GM19467 (cell line): ENCODE measurements around the gene TBC1D16.

Experiments
- ATAC-seq: cut with Tn5 transposase; IDR thresholded peaks from one replicate; pipeline ENCODE4 v1.9.1; 2021; ENCODE audit warnings: mild to moderate bottlenecking, moderate library complexity; ENCODE audit not compliant: unreplicated experiment

Gene TBC1D16

GRCh38 chr17:80025796-80026195 lies 9.9 kb downstream of the TBC1D16 start:
- no peak for ATAC-seq

GRCh38 chr17:80025140-80025539 lies 10.5 kb downstream of the TBC1D16 start:
- ATAC-seq: no peak

- ATAC-seq: no peak
These were observed 11.3 kb downstream of the TBC1D16 start for GRCh38 chr17:80024206-80024972.

GRCh38 chr17:80023481-80024205 lies 12.0 kb downstream of the TBC1D16 start:
- ATAC-seq: no peak

DNA sequence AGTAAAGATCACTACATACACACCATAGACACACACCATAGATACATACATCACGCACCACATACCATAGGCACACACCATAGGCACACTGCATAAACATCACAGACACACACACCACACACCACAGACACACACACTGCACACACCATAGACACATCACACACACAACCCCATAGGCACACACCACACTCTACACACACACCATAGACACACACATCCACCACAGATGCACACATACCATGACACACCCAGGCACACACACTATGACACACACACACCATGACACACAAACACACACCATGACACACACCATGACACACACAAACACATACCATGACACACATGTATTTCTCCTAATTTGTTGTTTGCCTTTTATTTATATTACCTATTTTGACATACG lies 14.1 kb downstream of the TBC1D16 start:
- no peak for ATAC-seq

DNA sequence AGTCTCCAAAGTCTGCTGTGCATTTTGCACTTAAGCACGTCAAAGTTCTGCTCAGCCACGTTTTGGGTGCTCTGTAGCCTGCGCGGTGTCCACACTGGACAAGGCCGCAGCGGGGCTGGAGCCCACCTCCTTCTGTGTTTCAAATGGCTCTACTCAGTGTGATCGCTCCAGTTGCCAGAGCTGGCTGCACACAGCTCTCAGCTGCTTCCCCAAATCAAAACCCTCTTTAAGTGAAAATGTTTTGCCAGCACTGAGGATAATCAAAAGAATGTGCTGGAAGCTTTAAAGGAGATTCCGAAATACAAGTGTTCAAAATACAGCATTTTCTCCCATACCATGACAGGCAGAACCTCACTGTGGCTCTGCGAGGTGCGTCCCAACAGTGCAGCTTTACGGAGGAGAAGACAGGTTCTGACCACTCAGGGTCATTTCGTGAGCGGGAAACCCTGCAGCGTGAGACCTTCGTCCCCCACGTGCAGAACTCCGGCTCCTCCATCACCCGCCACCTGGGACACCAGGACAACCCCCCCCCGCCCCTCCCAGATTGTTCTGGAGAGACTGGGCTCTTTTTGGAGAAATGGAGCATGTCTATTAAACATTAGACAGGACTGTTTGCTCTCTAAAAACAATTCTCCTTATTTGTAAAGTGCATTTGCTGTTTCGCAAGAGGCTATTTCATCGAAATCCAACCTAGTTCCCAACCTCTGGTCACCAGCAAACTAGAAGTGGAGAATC lies 16.6 kb downstream of the TBC1D16 start:
- ATAC-seq: no peak

- no peak for ATAC-seq
These were observed 18.3 kb downstream of the TBC1D16 start for GRCh38 chr17:80017226-80018010.

GRCh38 chr17:80012765-80013741 lies 22.6 kb downstream of the TBC1D16 start:
- ATAC-seq: no peak

DNA sequence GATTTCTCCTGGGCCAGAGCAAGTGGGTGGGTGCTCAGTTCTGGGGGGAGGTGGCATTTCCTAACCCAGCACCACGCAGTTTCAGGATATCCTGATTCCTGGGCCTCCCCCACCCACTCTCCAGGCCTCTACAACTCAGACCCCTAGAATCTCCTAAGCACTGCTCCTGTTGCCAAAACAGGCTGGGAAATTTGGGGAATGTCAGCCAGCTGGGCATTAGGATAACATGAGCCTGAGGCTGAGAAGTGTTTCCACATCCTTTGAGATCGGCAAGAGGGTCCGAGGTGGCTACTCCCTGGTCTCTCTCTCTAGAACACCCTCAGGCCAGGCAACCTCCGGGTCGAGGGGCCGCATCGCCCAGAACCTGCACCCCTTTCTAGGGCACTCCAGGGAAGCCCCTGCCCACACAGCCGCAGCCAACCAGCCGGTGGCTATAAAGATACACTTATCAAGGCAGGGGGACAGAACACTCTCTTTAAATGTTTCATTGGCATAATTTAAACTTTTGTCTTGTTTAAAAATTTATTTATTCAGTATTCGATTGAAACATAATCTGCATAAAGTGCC lies 23.6 kb downstream of the TBC1D16 start:
- no peak for ATAC-seq

- no peak for ATAC-seq
These were observed 25.3 kb downstream of the TBC1D16 start for GRCh38 chr17:80010283-80010858.

DNA sequence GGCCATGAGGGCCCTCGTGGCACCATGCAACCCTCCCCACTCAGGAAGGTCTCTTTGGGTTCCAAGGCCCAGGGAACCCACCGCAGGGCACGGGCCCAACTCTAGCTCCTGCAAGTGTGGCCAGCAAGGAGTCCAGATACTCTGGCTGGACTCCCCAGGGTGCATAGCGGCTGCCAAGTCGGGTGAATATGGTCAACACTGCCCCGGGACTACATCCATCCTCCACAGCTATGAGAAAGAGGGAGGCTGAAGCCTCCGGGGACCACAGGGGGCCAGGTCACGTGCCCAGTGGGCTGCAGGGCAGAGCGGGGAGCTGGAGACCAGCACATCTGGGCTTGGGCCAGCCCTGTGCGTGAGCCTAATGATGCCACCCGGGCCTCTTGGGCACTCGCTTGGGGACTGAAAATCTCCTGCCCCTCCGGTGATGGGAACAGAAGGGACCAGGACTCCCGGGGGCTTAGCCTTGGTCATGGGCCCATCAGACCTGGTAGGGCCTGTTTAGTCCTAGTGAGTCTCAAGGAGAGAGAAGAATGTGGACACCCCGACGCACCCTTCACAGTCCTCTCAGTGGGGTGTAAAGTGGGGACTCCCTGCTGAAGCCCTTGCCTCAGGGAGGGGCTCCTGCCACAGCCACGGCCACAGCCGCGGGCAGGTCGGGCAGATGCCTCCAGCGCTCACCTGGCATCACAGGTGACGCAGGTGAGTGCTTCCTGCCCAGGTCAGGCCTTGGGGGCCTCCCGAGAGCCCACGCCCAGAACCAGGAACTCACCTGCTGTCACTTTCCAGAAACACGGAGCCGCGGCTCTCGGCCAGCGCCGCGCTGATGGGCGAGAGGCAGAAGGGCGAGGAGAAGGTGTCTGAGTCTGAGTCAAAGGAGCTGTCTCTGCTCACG lies 26.0 kb downstream of the TBC1D16 start:
- ATAC-seq: no peak

DNA sequence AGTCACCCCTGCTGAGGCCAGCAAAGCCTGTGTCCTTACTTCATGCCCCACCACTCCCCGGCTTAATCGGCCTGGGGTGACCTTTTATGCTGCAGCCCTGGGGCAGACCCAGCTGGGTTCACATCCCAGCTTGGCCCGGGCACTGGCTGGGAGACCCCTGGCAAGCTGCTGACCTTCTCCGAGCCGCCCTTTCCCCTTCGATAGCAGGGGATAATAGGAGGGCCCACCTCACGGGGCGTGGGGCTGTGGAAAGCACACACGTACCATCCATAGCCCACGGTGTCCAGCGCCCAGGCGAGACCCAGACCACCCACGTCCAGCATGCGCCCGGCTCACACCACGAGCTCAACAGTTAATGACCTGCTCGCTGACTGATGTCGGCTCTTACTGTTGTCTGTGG lies 26.8 kb downstream of the TBC1D16 start:
- ATAC-seq: no peak

- ATAC-seq: no peak
These were observed 27.3 kb downstream of the TBC1D16 start for GRCh38 chr17:80008383-80008840.

GRCh38 chr17:80007939-80008338 lies 27.7 kb downstream of the TBC1D16 start:
- no peak for ATAC-seq

GRCh38 chr17:80006811-80007752 lies 28.6 kb downstream of the TBC1D16 start:
- ATAC-seq: no peak

DNA sequence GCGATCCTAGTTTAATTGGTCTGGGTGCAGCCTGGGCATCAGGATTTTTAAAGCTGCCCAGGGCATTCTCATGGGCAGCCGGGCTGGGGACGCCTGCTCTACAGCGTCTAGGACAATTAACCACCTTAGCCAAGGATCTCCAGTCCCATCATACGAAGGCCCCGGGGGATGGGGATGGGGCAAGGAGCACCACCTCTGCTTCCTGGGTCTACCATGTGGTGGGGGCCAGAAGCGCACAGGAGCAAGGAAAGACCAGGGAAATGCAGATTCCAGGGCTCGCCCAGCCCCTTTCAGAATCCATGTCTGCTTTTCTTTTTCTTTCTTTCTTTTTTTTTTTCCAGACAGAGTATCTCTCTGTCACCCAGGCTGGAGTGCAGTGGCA lies 29.3 kb downstream of the TBC1D16 start:
- ATAC-seq: no peak
